T-helper 17 cell (primary cell): ENCODE measurements around the gene PGF. TPM values are rescaled to one million over a fixed set of nuclear protein-coding genes. Genes with fewer than 3 reads are reported as not detected.
A peak's percentile ranks its signal among the peaks of the same experiment; 100 is the strongest.

Experiments
- ATAC-seq: fragments of 150-1000 bp; cut with Tn5 transposase; 2 replicates; pipeline ENCODE4 v1.10.0; 2021; ENCODE audit warnings: mild to moderate bottlenecking, moderate library complexity
- DNase-seq, 3 donors: peaks; one replicate each; pipeline versions ENCODE4 v3.0.0 to v3.0.0-alpha.2; 2020 to 2021
- H3K9me3 ChIP-seq: one replicate; pipeline ENCODE4 v1.7.0; 2013; ENCODE audit warnings: low read length, mild to moderate bottlenecking; ENCODE audit not compliant: control insufficient read depth, poor library complexity, severe bottlenecking
- H3K27ac Mint-ChIP-seq: one replicate; pipeline ENCODE4 v1.8.0; 2022; ENCODE audit warnings: mild to moderate bottlenecking, moderate library complexity, mixed read lengths
- H3K27me3 Mint-ChIP-seq: one replicate; pipeline ENCODE4 v1.8.0; 2022; ENCODE audit warnings: mixed read lengths
- H3K36me3 Mint-ChIP-seq: one replicate; pipeline ENCODE4 v1.8.0; 2022; ENCODE audit warnings: low read depth, mixed read lengths
- H3K4me1 Mint-ChIP-seq: one replicate; pipeline ENCODE4 v1.8.0; 2022; ENCODE audit warnings: mild to moderate bottlenecking, mixed read lengths
- H3K4me3 Mint-ChIP-seq: one replicate; pipeline ENCODE4 v1.8.0; 2022; ENCODE audit warnings: mild to moderate bottlenecking, moderate library complexity, mixed read lengths
- total RNA-seq, 4 donors: library from RNA in 2 of 4; stranded (reverse) in 2 of 4; gene quantifications; one replicate each; pipeline ENCODE4 v1.2.3 and lab custom pipeline; 2022 to 2026

PGF gene
- total RNA-seq, 2 donors from 2014 or later = not detected

- H3K9me3 ChIP-seq = no peaks in the 10 kb centered on the region
- H3K27ac Mint-ChIP-seq = no peak overlapping the region
Measured at GRCh38 chr14:74897642-74898041, 57.8 kb downstream of the PGF start.

GRCh38 chr14:74896400-74896799 is 59.0 kb downstream of the PGF start:
- H3K27ac Mint-ChIP-seq = no peak overlapping the region

More at GRCh38 chr14:74897642-74898041, 57.8 kb downstream of the PGF start:
- no peak for DNase-seq
- H3K4me1 Mint-ChIP-seq = peaks cover 10% of the 10 kb centered on the region
- H3K4me3 Mint-ChIP-seq = no peak overlapping the region
- no peak for ATAC-seq
- H3K36me3 Mint-ChIP-seq = peaks cover 14% of the 10 kb centered on the region
- H3K27me3 Mint-ChIP-seq = no peaks in the 10 kb centered on the region

GRCh38 chr14:74893614-74894091 is 61.7 kb downstream of the PGF start:
- H3K4me3 Mint-ChIP-seq = no peak overlapping the region
- ATAC-seq (no peak), DNase-seq (no peak)
- no peaks in the 10 kb centered on the region for H3K9me3 ChIP-seq
- peak overlapping the region; percentile 62 for H3K27ac Mint-ChIP-seq
- H3K36me3 Mint-ChIP-seq = peaks cover 4% of the 10 kb centered on the region
- no peaks in the 10 kb centered on the region for H3K27me3 Mint-ChIP-seq
- H3K4me1 Mint-ChIP-seq = peaks cover 9% of the 10 kb centered on the region

More at GRCh38 chr14:74896400-74896799, 59.0 kb downstream of the PGF start:
- H3K36me3 Mint-ChIP-seq = peaks cover 14% of the 10 kb centered on the region
- DNase-seq = no peak
- H3K9me3 ChIP-seq = no peaks in the 10 kb centered on the region
- H3K4me1 Mint-ChIP-seq = peaks cover 10% of the 10 kb centered on the region
- no peaks in the 10 kb centered on the region for H3K27me3 Mint-ChIP-seq
- H3K4me3 Mint-ChIP-seq = no peak overlapping the region
- ATAC-seq = no peak

- Mint-ChIP-seq H3K4me3 (no peak overlapping the region), H3K27me3 (no peaks in the 10 kb centered on the region), H3K27ac (peak overlapping the region; percentile 21), H3K36me3 (peaks cover 4% of the 10 kb centered on the region), H3K4me1 (peaks cover 17% of the 10 kb centered on the region)
- ATAC-seq = no peak
- no peaks in the 10 kb centered on the region for H3K9me3 ChIP-seq
- no peak for DNase-seq
Measured at GRCh38 chr14:74892745-74893144, 62.7 kb downstream of the PGF start.

- Mint-ChIP-seq H3K36me3 (peaks cover 4% of the 10 kb centered on the region), H3K4me1 (peaks cover 17% of the 10 kb centered on the region), H3K27ac (peak overlapping the region; percentile 21), H3K4me3 (no peak overlapping the region), H3K27me3 (no peaks in the 10 kb centered on the region)
- H3K9me3 ChIP-seq = no peaks in the 10 kb centered on the region
- DNase-seq (no peak), ATAC-seq (no peak)
Measured at GRCh38 chr14:74891870-74892269, 63.5 kb downstream of the PGF start.

Other genes with a start within 250 kb of the PGF start
- gene AREL1, start 242.5 kb downstream of the PGF start, total RNA-seq = 10 to 100 TPM; 44.9 to 49.0 TPM
- gene FCF1, start 242.5 kb downstream of the PGF start, total RNA-seq = 10 to 100 TPM; 37.2 to 39.5 TPM
- 10 to 100 TPM; 90.2 to 90.9 TPM for gene YLPM1, start 192.3 kb downstream of the PGF start, total RNA-seq
- gene PROX2, start 79.5 kb downstream of the PGF start, total RNA-seq = not detected
- 100 to 1,000 TPM; 127 to 134 TPM for gene DLST, start 73.7 kb downstream of the PGF start, total RNA-seq
- 1 to 10 TPM; 1.0 to 1.9 TPM for gene RPS6KL1, start 32.3 kb downstream of the PGF start, total RNA-seq
- 10 to 100 TPM; 22.9 to 25.9 TPM for gene EIF2B2, start 47.3 kb upstream of the PGF start, total RNA-seq
- gene MLH3, start 95.9 kb upstream of the PGF start, total RNA-seq = 10 to 100 TPM; 16.5 to 22.0 TPM
- 10 to 100 TPM; 11.3 to 16.1 TPM for gene ACYP1, start 108.4 kb upstream of the PGF start, total RNA-seq
- gene ZC2HC1C, start 114.0 kb upstream of the PGF start, total RNA-seq = under 1 TPM; 0.20 to 0.76 TPM
- 10 to 100 TPM; 61.7 to 63.6 TPM for gene NEK9, start 171.5 kb upstream of the PGF start, total RNA-seq
- 100 to 1,000 TPM; 190 to 195 TPM for gene TMED10, start 221.0 kb upstream of the PGF start, total RNA-seq